Testis (tissue), 3 donors: ENCODE results near the gene CTIF. TPM values are rescaled to one million over a fixed set of nuclear protein-coding genes. Genes with fewer than 3 reads are reported as not detected.

Experiments
- DNase-seq: peaks from one replicate; pipeline ENCODE4 v3.0.0-alpha.2; 2019
- H3K27ac ChIP-seq, 2 donors: fragments of 200-600 bp; sonication (generic); one replicate each; pipeline ENCODE4 v1.5.1; 2019
- H3K27me3 ChIP-seq: fragments of 200-600 bp; sonication (generic); one replicate; pipeline ENCODE4 v1.5.1; 2019
- H3K36me3 ChIP-seq: fragments of 200-600 bp; sonication (generic); one replicate; pipeline ENCODE4 v1.5.1; 2017; ENCODE audit warnings: low read depth; ENCODE audit errors: missing control alignments
- H3K4me1 ChIP-seq: fragments of 200-600 bp; sonication (generic); one replicate; pipeline ENCODE4 v1.5.1; 2019
- H3K4me3 ChIP-seq, 2 donors: fragments of 200-600 bp; sonication (generic); one replicate each; pipeline ENCODE4 v1.5.1; 2017 to 2019
- H3K9me3 ChIP-seq: fragments of 200-600 bp; sonication (generic); one replicate; pipeline ENCODE4 v1.5.1; 2017
- POLR2A ChIP-seq: fragments of 450-650 bp; IDR thresholded peaks from one replicate; pipeline ENCODE4 v1.6.1; 2017; ENCODE audit warnings: antibody characterized with exemption, mild to moderate bottlenecking, moderate library complexity
- WGBS, 2 donors: methylation state at CpG; one replicate each; pipeline ENCODE4 v1.1.5; 2018; 5-methylcytosine and 5-hydroxymethylcytosine counted together
- intact Hi-C: fragments of 100-400 bp; cut with DNase I; formaldehyde crosslinking; loops from one replicate; pipeline ENCODE4 v1.15.1; 2023; ENCODE audit warnings: low total_unique reads
- polyA plus RNA-seq: library from polyadenylated mRNA; stranded (reverse); fragments of 350-450 nt; fragmentation: Illumina TruSeq; extraction: RNeasy Lipid Tissue Mini Kit (QIAGEN cat#74804); gene quantifications from one replicate; pipeline ENCODE4 v1.2.3, GENCODE V29; 2014; ENCODE audit warnings: low read depth, low replicate concordance; ENCODE audit not compliant: insufficient read depth
- total RNA-seq, 2 donors: library from RNA; depleted of rRNA; stranded (reverse); fragments of >200 nt; gene quantifications; one replicate each; pipeline ENCODE4 v1.2.3, GENCODE V29; 2016
- TF ChIP-seq, protein P1 (sequence below), 3 experiments: fragments of 450-650 bp in 2 of 3; fragments of 200-600 bp in 1 of 3; sonication (generic) in 1 of 3; IDR thresholded peaks; one replicate each; pipeline ENCODE4 v1.5.1; 2016 to 2019; ENCODE audit warnings: antibody characterized with exemption in 3 of 3, mild to moderate bottlenecking in 2 of 3, moderate library complexity in 1 of 3

The CTIF gene
- total and polyA plus RNA-seq, 3 donors from 2014 or later: 33.8 to 41.5 (median 35.6) TPM

- 73% methylated on average over 10 of the region's 10 CpGs for WGBS, 2 donors
- no peaks in the 10 kb centered on the region for H3K36me3 ChIP-seq
- no peak overlapping the region for H3K4me3 ChIP-seq
- no peak overlapping the region for H3K27ac ChIP-seq
- intact Hi-C loops: no loop called here
- TF ChIP-seq, protein P1, sequence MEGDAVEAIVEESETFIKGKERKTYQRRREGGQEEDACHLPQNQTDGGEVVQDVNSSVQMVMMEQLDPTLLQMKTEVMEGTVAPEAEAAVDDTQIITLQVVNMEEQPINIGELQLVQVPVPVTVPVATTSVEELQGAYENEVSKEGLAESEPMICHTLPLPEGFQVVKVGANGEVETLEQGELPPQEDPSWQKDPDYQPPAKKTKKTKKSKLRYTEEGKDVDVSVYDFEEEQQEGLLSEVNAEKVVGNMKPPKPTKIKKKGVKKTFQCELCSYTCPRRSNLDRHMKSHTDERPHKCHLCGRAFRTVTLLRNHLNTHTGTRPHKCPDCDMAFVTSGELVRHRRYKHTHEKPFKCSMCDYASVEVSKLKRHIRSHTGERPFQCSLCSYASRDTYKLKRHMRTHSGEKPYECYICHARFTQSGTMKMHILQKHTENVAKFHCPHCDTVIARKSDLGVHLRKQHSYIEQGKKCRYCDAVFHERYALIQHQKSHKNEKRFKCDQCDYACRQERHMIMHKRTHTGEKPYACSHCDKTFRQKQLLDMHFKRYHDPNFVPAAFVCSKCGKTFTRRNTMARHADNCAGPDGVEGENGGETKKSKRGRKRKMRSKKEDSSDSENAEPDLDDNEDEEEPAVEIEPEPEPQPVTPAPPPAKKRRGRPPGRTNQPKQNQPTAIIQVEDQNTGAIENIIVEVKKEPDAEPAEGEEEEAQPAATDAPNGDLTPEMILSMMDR (IDR thresholded peaks at IDR 0.05): no peak
- no peak for TF ChIP-seq POLR2A
- peaks cover 13% of the 10 kb centered on the region for H3K4me1 ChIP-seq
- H3K9me3 ChIP-seq: no peaks in the 10 kb centered on the region
- no peaks in the 10 kb centered on the region for H3K27me3 ChIP-seq
- no peak for DNase-seq
Observed at GRCh38 chr18:48572402-48573126, 33.7 kb downstream of the CTIF start.

DNA sequence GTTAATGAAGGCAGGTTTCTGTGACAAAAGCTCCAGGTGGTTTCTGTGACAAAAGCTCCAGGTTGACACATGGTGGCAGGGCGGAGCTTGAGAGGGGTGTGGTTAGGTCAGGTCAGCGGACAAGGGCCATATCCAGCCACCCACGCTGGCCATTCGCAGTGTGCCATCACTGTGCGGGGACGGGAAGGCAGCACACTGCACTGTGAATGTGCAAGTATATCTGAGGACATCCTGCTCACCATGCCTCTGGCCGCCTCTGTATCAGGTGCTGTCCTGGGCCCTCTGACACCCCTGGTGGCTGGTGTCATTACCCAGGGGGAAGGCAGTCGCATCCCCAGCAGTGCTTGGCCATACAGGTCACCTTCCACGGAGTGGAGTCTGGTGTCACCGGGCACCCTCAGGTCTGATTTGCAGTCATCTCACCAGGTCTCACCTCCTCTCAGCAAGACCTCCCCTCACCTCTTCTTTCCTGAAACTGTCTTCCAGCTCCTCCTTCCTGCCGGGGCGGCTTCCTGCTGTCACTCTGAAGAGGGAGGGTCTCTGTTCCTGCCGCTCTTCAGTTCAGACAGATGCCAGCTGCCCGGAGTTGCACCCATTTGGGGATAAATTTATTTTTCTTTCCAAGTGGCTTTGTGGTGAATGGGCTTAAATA, 34.9 kb downstream of the CTIF start:
- intact Hi-C loops: no loop called here
- TF ChIP-seq POLR2A: no peak
- TF ChIP-seq, protein P1 (IDR thresholded peaks at IDR 0.05): no peak
- no peak overlapping the region for H3K4me3 ChIP-seq
- no peaks in the 10 kb centered on the region for H3K9me3 ChIP-seq
- H3K36me3 ChIP-seq: no peaks in the 10 kb centered on the region
- H3K27me3 ChIP-seq: no peaks in the 10 kb centered on the region
- no peak overlapping the region for H3K27ac ChIP-seq
- peaks cover 13% of the 10 kb centered on the region for H3K4me1 ChIP-seq
- DNase-seq: no peak
- 82 to 87% methylated on average over 13 to 14 of the region's 14 CpGs for WGBS, 2 donors

GRCh38 chr18:48574667-48575300, 36.0 kb downstream of the CTIF start:
- intact Hi-C loops: no loop called here
- Histone ChIP-seq H3K27ac (no peak overlapping the region), H3K4me1 (peaks cover 13% of the 10 kb centered on the region), H3K9me3 (no peaks in the 10 kb centered on the region), H3K27me3 (no peaks in the 10 kb centered on the region), H3K36me3 (no peaks in the 10 kb centered on the region), H3K4me3 (no peak overlapping the region)
- DNase-seq: no peak
- WGBS, 2 donors: 82% methylated on average over 11 of the region's 11 CpGs
- TF ChIP-seq, protein P1 (IDR thresholded peaks at IDR 0.05): no peak
- TF ChIP-seq POLR2A: no peak

GRCh38 chr18:48575301-48575657, 36.4 kb downstream of the CTIF start:
- no peaks in the 10 kb centered on the region for H3K36me3 ChIP-seq
- no peaks in the 10 kb centered on the region for H3K9me3 ChIP-seq
- H3K4me3 ChIP-seq: no peak overlapping the region
- DNase-seq: no peak
- H3K4me1 ChIP-seq: peaks cover 13% of the 10 kb centered on the region
- TF ChIP-seq, protein P1 (IDR thresholded peaks at IDR 0.05): no peak
- TF ChIP-seq POLR2A: no peak
- intact Hi-C loops: no loop called here
- 52 to 64% methylated on average over 8 of the region's 8 CpGs for WGBS, 2 donors
- H3K27ac ChIP-seq: peak overlapping the region in 1 of 2 donors; percentile 36
- no peaks in the 10 kb centered on the region for H3K27me3 ChIP-seq
